Right lung (tissue), 10 donors: ENCODE data around the gene CPXM1. TPM values are rescaled to one million over a fixed set of nuclear protein-coding genes. Genes with fewer than 3 reads are reported as not detected.
A peak's percentile ranks its signal among the peaks of the same experiment; 100 is the strongest.
"Not testable (repeated sequence)": the region's sequence is repeated elsewhere in the genome, so short reads cannot be mapped to it uniquely, and the experiment has no call there.

Experiments
- DNase-seq, 2 donors: peaks; one replicate each; pipeline ENCODE4 v3.0.0-alpha.2; 2013
- long read RNA-seq, 8 donors: transcript quantifications; one replicate each; lab custom pipeline, GENCODE V29; 2026
- polyA plus RNA-seq, 5 donors: library from polyadenylated mRNA; unstranded; fragments of 120-200 nt; gene quantifications; one replicate each; pipeline versions ENCODE4 v1.2.1 to v1.2.3, GENCODE V29; 2013; ENCODE audit warnings: inconsistent platforms in 1 of 5, low replicate concordance in 1 of 5; ENCODE audit not compliant: insufficient read length in 5 of 5, insufficient read depth in 1 of 5

Gene CPXM1
- 10 to 100 TPM; 69.4 to 86.4 (median 74.6) TPM for polyA plus RNA-seq
- long read RNA-seq, donor 1, transcript CPXM1-201 (14 exons, 2,391 nt): major isoform, 20 of 37 reads
- long read RNA-seq, donor 1, partial matches to known transcripts: 17 of 37 reads
- long read RNA-seq, donor 1, other reads (novel, unspliced or antisense): 0 of 37 reads
- long read RNA-seq, donor 2, transcript CPXM1-201 (14 exons, 2,391 nt): major isoform, 17 of 28 reads
- long read RNA-seq, donor 2, partial matches to known transcripts: 11 of 28 reads
- long read RNA-seq, donor 2, other reads (novel, unspliced or antisense): 0 of 28 reads
- long read RNA-seq, donor 3, transcript CPXM1-201 (14 exons, 2,391 nt): major isoform, 10 of 15 reads
- long read RNA-seq, donor 3, partial matches to known transcripts: 5 of 15 reads
- long read RNA-seq, donor 3, other reads (novel, unspliced or antisense): 0 of 15 reads
- long read RNA-seq, donor 4, transcript CPXM1-201 (14 exons, 2,391 nt): major isoform, 10 of 19 reads
- long read RNA-seq, donor 4, partial matches to known transcripts: 9 of 19 reads
- long read RNA-seq, donor 4, other reads (novel, unspliced or antisense): 0 of 19 reads
- long read RNA-seq, donor 5, transcript CPXM1-201 (14 exons, 2,391 nt): major isoform, 10 of 17 reads
- long read RNA-seq, donor 5, partial matches to known transcripts: 7 of 17 reads
- long read RNA-seq, donor 5, other reads (novel, unspliced or antisense): 0 of 17 reads
- long read RNA-seq, donor 6, transcript CPXM1-201 (14 exons, 2,391 nt): major isoform, 14 of 21 reads
- long read RNA-seq, donor 6, partial matches to known transcripts: 7 of 21 reads
- long read RNA-seq, donor 6, other reads (novel, unspliced or antisense): 0 of 21 reads
- long read RNA-seq, donor 7, transcript CPXM1-201 (14 exons, 2,391 nt): major isoform, 18 of 30 reads
- long read RNA-seq, donor 7, partial matches to known transcripts: 12 of 30 reads
- long read RNA-seq, donor 7, other reads (novel, unspliced or antisense): 0 of 30 reads
- long read RNA-seq, donor 8, transcript CPXM1-201 (14 exons, 2,391 nt): major isoform, 11 of 11 reads
- long read RNA-seq, donor 8, partial matches to known transcripts: 0 of 11 reads
- long read RNA-seq, donor 8, other reads (novel, unspliced or antisense): 0 of 11 reads

DNA sequence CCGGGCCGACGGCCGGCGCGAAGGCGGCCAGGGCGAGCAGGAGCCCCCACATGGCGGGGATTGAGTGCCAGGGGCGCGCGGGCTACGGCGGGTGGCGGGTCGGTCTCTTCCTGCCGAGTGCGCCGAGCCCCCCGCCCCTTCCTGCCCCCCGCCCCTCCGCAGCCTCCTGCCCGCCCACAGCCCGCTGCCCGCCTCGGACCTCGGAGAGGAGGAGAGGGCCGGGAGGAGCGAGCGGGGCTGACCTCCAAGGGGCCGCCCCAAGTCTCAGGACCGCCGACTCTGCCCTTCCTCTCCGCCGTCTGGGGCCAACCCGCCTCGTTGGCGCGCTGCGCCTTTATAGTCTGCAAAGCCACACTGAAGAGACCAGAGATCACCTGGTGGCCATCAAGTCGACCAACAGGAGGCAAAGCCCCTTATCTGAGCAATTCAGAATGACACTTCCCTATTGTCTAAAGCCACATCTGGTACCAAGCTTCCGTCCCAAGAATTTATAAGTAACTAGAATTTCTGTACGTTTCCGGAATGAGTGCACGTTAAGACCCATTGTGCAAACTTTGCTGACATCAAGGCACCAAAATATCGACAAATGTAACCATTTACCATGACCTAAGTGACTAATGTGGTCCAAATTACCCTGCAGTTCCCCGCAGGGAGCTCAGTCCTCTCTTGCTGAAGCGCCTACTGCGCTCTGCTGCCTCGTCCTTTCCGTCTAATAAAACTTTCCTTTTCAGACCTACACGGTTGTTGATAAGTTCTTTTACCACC, at the start of gene CPXM1:
CPXM1 (minus strand) TSS at position 107 of the 765 bp plus-strand sequence; CDS start at position 52, 55 bp downstream.
- peak in 1 of 2 donors; percentile 55 for DNase-seq

DNA sequence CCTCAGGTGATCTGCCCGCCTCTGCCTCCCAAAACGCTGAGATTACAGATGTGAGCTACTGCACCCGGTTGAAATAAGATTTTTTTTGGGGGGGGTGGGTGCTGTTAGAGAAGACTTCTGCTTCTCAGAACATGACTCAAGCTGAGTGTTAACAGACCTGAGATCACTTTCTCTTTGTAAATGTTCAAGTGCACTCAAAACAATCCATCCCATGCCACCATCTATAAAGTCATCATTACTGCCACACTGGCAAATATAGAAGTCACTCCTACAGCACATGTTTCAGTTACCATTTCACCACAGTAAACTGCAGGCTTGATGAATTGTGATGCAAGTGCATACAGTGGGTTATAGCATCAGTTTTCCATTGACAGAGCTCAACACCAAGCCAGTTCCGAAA, 49.1 kb upstream of the CPXM1 start:
- DNase-seq: no peak

DNA sequence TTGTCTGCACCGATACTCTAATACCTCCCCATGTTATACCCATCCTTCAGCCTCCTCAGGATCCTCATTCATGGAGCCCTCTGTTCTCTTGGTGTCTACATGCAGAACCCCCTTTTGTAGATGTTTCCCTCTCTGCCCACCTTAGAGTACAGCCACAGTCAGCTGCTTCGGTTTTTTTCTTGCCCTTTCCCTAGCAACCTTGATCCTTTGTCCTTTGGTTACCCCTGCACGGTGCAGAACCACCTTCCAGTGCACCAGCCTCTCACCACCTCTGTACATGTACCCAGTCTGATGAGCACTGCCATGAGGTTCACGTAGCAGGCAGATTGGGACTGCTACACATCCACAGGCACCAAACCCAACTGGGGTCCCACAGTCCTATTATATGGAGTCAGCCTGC, 47.4 kb upstream of the CPXM1 start:
- no peak for DNase-seq

DNA sequence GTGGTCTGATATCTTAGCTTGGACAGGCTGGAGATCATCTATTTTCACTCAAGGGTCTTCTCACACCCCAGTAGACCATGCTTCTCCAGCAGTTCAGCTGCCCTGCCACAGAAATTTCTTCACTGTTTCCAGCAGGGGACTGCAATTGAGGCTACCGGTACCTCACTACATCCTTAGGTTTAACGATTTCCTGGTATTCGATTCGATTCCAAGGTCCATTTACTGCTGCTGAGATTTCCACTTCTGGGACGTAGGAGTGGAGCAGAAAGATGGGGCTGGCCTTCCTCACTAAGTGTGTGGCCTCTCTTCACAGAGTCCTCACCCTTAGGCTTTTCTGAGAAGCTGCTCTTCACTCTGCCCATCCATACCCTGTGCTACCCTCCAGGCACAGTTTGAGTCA, 46.3 kb upstream of the CPXM1 start:
- DNase-seq: no peak

- DNase-seq: no peak
Observed at GRCh38 chr20:2845607-2846006, 45.2 kb upstream of the CPXM1 start.

DNA sequence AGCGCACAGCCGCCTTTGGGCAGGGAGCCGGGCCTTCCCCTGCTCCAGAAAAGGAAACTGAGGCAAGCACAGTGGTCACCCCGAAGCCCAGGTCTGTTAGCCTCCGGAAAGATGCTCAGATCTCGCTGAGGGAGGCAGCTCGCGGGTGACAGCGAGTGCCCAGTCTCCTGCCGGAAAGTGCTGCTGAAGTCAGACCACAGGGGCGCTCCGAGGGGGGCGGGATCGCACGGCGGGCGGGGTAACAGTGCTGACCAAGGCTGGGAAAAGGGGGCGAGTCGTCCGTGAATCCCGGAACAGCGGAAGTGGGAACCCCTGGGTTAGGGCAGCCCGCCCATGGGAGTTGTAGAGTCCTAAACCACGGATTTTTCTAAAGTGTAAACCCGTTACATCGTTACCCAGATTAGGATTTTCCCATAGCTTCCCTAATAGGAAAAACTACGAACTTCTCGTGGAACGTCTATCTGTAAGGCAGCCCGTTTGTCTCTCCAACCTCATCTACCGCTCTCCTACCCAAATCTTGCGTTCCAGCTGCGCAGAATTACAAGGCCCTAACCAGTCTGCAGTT, 40.6 kb upstream of the CPXM1 start:
- peak; percentile 51 to 65 for DNase-seq

DNA sequence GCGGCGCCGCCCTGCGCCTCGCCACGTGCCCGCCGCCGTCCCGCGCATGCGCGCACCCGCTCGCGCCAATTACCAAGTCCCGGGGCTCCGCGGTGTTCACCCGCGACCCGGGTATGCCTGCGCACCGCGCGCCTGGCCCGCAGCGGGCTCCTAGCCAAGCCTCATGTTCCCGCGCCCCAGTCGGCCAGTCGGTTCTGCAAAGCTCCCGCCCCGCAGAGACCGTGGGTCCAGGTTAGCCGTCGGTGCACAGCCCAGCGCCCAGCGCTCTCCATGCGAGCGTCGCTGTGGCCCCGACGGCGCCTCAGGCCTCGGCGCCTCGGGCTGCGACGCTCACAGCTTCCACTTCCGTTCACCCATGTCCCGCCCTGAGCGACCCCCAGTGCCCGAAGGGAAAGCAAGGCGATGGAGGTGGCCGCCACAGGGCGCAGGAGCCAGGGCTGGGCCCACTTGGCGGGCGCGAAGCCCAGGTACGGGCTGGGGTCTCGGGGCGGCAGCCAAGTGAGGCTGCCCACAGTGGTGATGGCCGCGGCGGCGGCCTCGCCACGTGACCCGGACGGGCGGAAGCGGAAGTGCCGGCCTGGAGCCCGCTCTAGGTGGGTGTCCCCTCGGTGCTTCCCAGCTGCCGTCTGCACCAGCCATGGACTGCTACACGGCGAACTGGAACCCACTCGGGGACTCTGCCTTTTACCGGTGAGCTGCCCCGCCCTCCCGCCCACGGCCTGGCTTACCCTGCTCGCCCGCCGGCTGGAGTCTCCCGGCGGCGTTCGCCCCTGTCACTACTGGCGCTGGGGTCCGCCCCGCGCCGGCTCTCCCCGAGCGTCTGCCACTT, 39.9 kb upstream of the CPXM1 start, which contains the start of the genes PCED1A and VPS16:
PCED1A (minus strand) TSS at position 518 of the 829 bp plus-strand sequence. CDS start 743 bp downstream, outside the sequence.
VPS16 (plus strand) TSS at position 608 of the 829 bp plus-strand sequence; CDS start at position 638, 30 bp downstream.
- peak; percentile 86 to 87 for DNase-seq

DNA sequence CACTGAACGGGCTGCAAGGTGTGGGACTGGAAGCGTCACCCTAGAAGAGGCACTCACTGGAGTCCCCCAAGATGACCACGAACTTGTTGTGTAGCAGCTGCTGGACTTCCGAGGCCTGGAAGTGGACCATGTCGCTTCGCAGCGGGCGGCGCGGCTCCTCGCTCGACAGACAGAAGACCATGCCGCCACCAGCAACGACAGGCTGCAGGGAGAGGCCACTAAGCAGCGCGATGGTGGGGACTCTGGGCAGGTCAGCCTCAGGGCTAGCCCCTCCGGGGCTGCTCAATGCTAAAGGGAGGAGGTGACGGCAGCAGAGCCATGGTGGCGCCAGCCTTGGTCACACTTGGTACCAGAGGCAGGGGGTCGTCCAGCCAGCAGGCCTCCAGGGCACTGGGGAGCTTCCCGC, 39.3 kb upstream of the CPXM1 start:
- no peak for DNase-seq

- no peak for DNase-seq
Observed at GRCh38 chr20:2838847-2839671, 38.6 kb upstream of the CPXM1 start.

- DNase-seq: no peak
Observed at GRCh38 chr20:2838170-2838797, 37.9 kb upstream of the CPXM1 start.

DNA sequence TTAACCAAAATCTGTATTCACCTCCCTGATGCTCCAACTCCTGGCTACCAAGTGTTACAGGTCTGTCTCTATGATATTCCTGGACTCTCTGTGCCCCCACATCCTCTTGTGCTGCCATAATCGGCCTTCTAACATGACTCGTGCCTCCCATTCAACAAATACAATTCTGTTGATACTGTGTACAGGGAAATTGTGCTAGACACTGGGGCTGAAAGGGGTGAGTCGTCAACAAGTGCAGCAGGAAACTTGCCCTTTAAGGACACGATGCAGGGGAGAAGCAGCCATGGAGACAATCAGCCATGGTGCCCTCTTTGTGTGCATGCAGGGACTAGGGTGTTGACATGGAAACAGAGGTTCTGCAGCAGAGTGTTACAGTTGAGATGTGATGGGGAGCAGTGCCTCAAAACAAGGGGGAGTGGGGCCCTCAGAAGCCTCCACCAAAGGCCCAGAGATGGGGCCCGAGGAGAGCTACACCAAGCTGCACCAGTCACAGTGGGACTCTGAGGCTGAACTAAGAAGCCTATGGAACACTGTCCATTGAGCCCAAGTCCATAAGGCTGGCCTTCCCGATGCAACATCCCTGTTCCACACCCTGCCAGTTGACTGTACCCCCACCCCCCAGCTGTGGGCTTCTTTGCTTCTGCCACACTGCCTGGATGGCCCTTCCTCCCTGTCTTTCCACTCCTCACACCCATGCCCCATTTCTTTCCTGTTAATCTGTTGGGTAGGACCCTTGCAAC, 37.0 kb upstream of the CPXM1 start:
- DNase-seq: no peak

DNA sequence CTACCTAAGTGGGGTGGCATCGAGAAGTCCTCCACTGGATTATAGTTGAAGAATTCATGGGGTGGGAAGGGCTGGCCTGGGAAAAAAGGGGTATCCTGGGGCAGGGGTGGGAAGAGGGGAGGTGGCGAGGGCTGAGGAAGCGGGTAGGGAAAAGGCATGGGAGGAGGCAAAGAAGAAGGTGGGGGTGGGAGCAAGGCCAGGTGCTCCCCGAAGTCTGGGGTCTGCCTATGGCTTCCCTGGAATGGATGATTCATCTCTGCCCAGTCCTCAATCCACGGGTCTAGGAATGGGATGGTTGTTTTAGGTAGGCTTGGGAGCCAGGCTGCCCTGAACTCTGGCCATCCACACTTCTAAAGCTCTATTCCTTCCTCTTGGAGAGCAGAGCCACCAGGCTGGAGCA, 35.6 kb upstream of the CPXM1 start:
- no peak for DNase-seq

DNA sequence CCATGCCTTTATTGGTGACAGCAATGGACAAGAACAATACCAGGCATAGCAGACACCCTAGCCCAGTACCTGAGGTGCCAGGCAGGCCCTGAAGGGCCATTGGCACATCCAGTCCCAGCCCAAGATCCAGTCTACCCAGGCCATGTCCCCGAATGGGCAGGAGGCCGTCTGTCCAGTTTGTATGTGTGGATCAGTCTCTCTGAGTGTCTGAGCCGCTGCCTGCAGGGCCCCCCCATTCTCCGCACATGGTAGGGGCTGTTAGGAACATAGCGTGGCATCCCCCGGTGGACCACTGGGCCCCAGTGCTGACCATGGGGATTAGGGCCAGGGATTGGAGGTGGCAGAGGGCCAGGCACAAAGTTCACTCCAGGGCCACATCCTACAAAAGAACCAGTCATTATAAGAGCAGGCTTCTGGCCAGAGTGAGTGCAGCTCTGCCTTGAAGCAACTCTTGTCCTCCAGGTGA, 34.9 kb upstream of the CPXM1 start:
- no peak for DNase-seq

DNA sequence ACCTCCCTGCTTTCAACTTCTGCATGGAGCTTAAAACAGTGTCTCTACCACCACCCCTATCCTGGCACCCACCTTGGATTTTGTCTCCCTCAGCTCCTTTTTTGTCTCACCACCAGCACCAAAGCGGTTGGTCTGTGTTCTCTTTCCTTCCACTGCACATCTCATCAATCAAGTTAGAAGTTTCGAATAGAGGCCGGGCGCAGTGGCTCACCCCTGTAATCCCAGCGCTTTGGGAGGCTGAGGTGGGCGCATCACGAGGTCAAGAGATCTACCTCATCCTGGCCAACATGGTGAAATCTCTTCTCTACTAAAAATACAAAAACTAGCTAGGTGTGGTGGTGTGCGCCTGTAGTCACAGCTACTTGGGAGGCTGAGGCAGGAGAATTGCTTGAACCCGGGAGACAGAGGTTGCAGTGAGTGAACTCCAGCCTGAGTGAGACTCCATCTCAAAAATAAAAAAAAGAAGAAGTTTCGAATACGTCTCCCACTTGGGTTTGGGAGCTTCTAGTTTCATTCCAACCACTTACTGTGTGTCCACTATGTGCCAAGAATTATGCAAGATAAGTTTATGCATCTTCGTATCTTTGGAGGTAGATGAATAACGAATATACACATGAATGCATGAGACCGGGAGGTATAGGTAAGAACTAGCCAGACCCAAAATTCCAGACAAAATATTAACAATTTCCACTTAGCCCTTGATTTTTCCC, 34.1 kb upstream of the CPXM1 start:
- DNase-seq: no peak

DNA sequence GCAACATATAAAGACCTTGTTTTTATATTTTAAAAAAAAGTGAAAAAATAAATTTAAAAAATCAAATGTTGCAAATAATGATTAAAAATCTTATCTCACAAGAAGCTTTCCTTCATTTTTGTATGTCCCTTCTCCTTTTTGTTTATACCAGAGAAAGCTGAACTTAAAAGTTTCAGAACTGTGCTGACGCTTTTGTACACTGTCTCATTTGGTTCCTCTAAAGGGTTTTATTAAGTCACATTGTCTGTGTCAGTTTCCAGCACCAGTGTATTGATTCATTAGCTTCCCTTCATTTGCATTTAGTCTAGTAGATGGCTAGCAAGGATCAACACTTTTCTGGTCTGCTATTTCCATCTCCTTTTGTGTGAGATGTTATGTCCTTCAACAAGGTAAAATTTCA, 33.3 kb upstream of the CPXM1 start:
- DNase-seq: no peak

DNA sequence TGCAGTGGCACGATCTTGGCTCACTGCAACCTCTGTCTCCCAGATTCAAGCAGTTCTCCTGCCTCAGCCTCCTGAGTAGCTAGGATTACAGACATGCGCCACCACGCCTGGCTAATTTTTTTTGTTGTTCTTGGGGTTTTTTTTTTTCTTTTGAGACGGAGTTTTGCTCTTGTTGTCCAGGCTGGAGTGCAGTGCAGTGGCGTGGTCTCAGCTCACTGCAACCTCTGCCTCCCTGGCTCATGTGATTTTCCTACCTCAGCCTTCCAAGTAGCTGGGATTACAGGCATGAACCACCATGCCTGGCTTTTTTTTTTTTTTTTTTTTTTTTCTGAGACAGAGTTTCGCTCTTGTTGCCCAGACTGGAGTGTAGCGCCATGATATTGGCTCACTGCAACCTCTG, 30.8 kb upstream of the CPXM1 start:
- DNase-seq: not testable (repeated sequence)

- DNase-seq: no peak
Observed at GRCh38 chr20:2829376-2829775, 28.9 kb upstream of the CPXM1 start.
